ENCODE results near the gene THAP9.

The THAP9 gene

DNA sequence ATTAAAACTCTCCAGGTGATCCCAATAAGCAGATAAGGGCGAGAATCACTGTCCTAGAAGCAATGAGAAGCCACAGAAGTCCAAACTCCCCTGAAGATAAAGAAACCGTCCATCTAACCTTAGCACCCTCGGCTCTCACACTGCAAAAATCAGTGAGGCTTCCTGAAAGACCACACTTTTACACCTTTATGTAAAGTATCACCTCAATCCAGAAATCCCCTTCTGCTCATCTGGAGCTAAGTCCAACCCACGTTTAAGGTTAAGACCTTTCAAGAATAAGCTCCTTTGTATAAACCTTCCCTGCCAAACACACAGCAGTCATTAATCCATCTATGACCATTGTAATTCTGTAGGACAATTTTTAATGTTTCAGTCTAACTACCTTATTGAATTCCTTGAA lies 68.4 kb downstream of the THAP9 start:
- TF ChIP-seq REST (IDR thresholded peaks at IDR 0.05; ENCODE audit: insufficient read depth in 1 of 2, low read depth in 2 of 2, low read length in 2 of 2) = no peak
- TF ChIP-seq FOXP2 (optimal IDR thresholded peaks at IDR 0.05; ENCODE audit: borderline replicate concordance, extremely low read depth, extremely low read length, insufficient read depth) = no peak
- no peak for TF ChIP-seq SIN3A (IDR thresholded peaks at IDR 0.05; ENCODE audit: borderline replicate concordance, insufficient read depth, low read length)
- no peak for TF ChIP-seq TAF1 (IDR thresholded peaks at IDR 0.05; ENCODE audit: borderline replicate concordance, insufficient read depth, low read length)
- no peak for TF ChIP-seq POLR2AphosphoS5 (IDR thresholded peaks at IDR 0.05; ENCODE audit: low read depth, low read length)

DNA sequence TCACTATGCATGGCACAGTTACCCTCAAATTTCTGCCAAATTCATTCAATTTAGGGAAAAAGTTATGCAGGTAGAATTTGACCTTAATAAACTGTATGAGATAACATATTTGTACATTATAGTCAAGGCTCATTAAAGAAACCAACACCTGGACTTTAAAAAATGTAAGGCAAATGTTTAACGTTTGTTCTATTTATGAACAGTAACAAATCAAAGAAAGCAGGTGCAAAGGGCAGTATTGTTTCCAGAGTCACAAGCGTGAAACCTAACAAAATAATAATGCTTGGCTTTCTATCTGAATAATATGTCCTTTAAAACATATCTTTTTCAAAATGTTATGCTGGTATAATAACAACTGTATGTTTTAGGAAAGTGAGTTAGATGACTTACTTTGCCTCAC lies 68.9 kb downstream of the THAP9 start:
- TF ChIP-seq REST (IDR thresholded peaks at IDR 0.05; ENCODE audit: insufficient read depth in 1 of 2, low read depth in 2 of 2, low read length in 2 of 2) (no peak), SIN3A (IDR thresholded peaks at IDR 0.05; ENCODE audit: borderline replicate concordance, insufficient read depth, low read length) (no peak), TAF1 (IDR thresholded peaks at IDR 0.05; ENCODE audit: borderline replicate concordance, insufficient read depth, low read length) (no peak), POLR2AphosphoS5 (IDR thresholded peaks at IDR 0.05; ENCODE audit: low read depth, low read length) (no peak)
